Fibroblast of lung (primary cell): Measurements from ENCODE around the gene PRDX5.

Experiments
- CTCF ChIP-seq, 2 donors: IDR thresholded peaks in 1 of 2; conservative IDR thresholded peaks in 1 of 2; 1 replicate in 1 of 2; 2 replicates in 1 of 2; pipeline ENCODE4 v1.5.1; 2011 to 2012; ENCODE audit warnings: low read length in 2 of 2, control low read depth in 1 of 2, inconsistent platforms in 1 of 2, low read depth in 1 of 2, mild to moderate bottlenecking in 1 of 2
- EZH2 ChIP-seq: IDR thresholded peaks from 2 replicates; pipeline ENCODE4 v1.5.1; 2012; ENCODE audit warnings: low read length, control low read depth, mild to moderate bottlenecking; ENCODE audit errors: missing control alignments

GRCh38 chr11:64269540-64270220, 48.2 kb upstream of the PRDX5 start:
- TF ChIP-seq CTCF (conservative IDR thresholded peaks at IDR 0.05 in 1 of 2, IDR thresholded peaks at IDR 0.05 in 1 of 2; ENCODE audit: low read depth in 1 of 2, low read length in 2 of 2) (no peak), EZH2 (no peak)
